Fibroblast of lung (primary cell): Measurements from ENCODE around the gene MAPK4. TPM values are rescaled to one million over a fixed set of nuclear protein-coding genes. Genes with fewer than 3 reads are reported as not detected.

Source experiments
- DNase-seq, 2 donors: peaks; one replicate each; pipeline versions ENCODE4 v3.0.0 to v3.0.0-alpha.2; 2010; ENCODE audit warnings: low read depth in 2 of 2
- H2AFZ ChIP-seq: 2 replicates; pipeline ENCODE4 v1.5.1; 2012; ENCODE audit warnings: low read length, control low read depth, inconsistent platforms
- H3K27ac ChIP-seq: 2 replicates; pipeline ENCODE4 v1.5.1; 2011; ENCODE audit warnings: low read length, control low read depth; ENCODE audit not compliant: insufficient read depth
- H3K27me3 ChIP-seq: 2 replicates; pipeline ENCODE4 v1.5.1; 2011; ENCODE audit warnings: mild to moderate bottlenecking, low read length; ENCODE audit not compliant: control insufficient read depth, insufficient read depth
- H3K36me3 ChIP-seq: 2 replicates; pipeline ENCODE4 v1.5.1; 2011; ENCODE audit warnings: low read length; ENCODE audit not compliant: control insufficient read depth, insufficient read depth
- H3K4me1 ChIP-seq: 2 replicates; pipeline ENCODE4 v1.5.1; 2011; ENCODE audit warnings: low read length; ENCODE audit not compliant: control insufficient read depth, insufficient read depth; ENCODE audit errors: extremely low read depth
- H3K4me2 ChIP-seq: 2 replicates; pipeline ENCODE4 v1.5.1; 2011; ENCODE audit warnings: low read length, control low read depth; ENCODE audit not compliant: insufficient read depth; ENCODE audit errors: extremely low read depth
- H3K4me3 ChIP-seq, 4 experiments: fragments of 200-600 bp in 1 of 4; sonication (generic) in 1 of 4; replicated peaks in 1 of 4; 2 replicates each; pipeline ENCODE4 v1.5.1; 2011 to 2016; ENCODE audit warnings: low read length in 4 of 4, low read depth in 3 of 4, mild to moderate bottlenecking in 3 of 4, control low read depth in 2 of 4, inconsistent platforms in 1 of 4, mixed read lengths in 1 of 4; ENCODE audit not compliant: insufficient read depth in 1 of 4; ENCODE audit errors: control extremely low read depth in 1 of 4
- H3K79me2 ChIP-seq: 2 replicates; pipeline ENCODE4 v1.5.1; 2012; ENCODE audit warnings: mild to moderate bottlenecking, low read length, inconsistent platforms; ENCODE audit not compliant: control insufficient read depth, insufficient read depth
- H3K9ac ChIP-seq: 2 replicates; pipeline ENCODE4 v1.5.1; 2011; ENCODE audit warnings: mild to moderate bottlenecking, low read length, control low read depth; ENCODE audit not compliant: insufficient read depth
- H3K9me3 ChIP-seq: 2 replicates; pipeline ENCODE4 v1.5.1; 2012; ENCODE audit warnings: low read depth, low read length; ENCODE audit not compliant: control insufficient read depth, insufficient read depth
- H4K20me1 ChIP-seq: 2 replicates; pipeline ENCODE4 v1.5.1; 2011; ENCODE audit warnings: low read length; ENCODE audit not compliant: control insufficient read depth, insufficient read depth; ENCODE audit errors: extremely low read depth
- CTCF ChIP-seq, 2 donors: IDR thresholded peaks in 1 of 2; conservative IDR thresholded peaks in 1 of 2; 1 replicate in 1 of 2; 2 replicates in 1 of 2; pipeline ENCODE4 v1.5.1; 2011 to 2012; ENCODE audit warnings: low read length in 2 of 2, control low read depth in 1 of 2, inconsistent platforms in 1 of 2, low read depth in 1 of 2, mild to moderate bottlenecking in 1 of 2
- EZH2 ChIP-seq: IDR thresholded peaks from 2 replicates; pipeline ENCODE4 v1.5.1; 2012; ENCODE audit warnings: low read length, control low read depth, mild to moderate bottlenecking; ENCODE audit errors: missing control alignments
- polyA plus RNA-seq, 2 donors: library from polyadenylated mRNA; depleted of rRNA in 1 of 2; stranded (reverse) in 1 of 2; unstranded in 1 of 2; fragments of >200 nt; gene quantifications; 2 replicates each; pipeline ENCODE4 v1.2.1, GENCODE V29; 2011 to 2012; ENCODE audit warnings: missing spikeins in 1 of 2
- total RNA-seq: library from RNA; depleted of rRNA; stranded (reverse); fragments of >200 nt; gene quantifications from 2 replicates; pipeline ENCODE4 v1.2.1, GENCODE V29; 2014

The MAPK4 gene
- total and polyA plus RNA-seq, 2 donors (not counting 1 experiment from before 2014, with no cell fraction given), result not detected

GRCh38 chr18:50644146-50644545 lies 84.3 kb downstream of the MAPK4 start:
- no peaks in the 10 kb centered on the region for H3K36me3 ChIP-seq
- no peak overlapping the region for H2AFZ ChIP-seq
- no peaks in the 10 kb centered on the region for H4K20me1 ChIP-seq
- no peaks in the 10 kb centered on the region for H3K9me3 ChIP-seq
- H3K9ac ChIP-seq, result no peak overlapping the region
- TF ChIP-seq CTCF (conservative IDR thresholded peaks at IDR 0.05 in 1 of 2, IDR thresholded peaks at IDR 0.05 in 1 of 2; ENCODE audit: low read depth in 1 of 2, low read length in 2 of 2) (no peak), EZH2 (no peak)
- H3K4me1 ChIP-seq, result no peaks in the 10 kb centered on the region
- no peaks in the 10 kb centered on the region for H3K79me2 ChIP-seq
- DNase-seq, result no peak
- no peak overlapping the region for H3K4me2 ChIP-seq
- no peak overlapping the region for H3K4me3 ChIP-seq
- H3K27ac ChIP-seq, result no peak overlapping the region
- no peaks in the 10 kb centered on the region for H3K27me3 ChIP-seq

DNA sequence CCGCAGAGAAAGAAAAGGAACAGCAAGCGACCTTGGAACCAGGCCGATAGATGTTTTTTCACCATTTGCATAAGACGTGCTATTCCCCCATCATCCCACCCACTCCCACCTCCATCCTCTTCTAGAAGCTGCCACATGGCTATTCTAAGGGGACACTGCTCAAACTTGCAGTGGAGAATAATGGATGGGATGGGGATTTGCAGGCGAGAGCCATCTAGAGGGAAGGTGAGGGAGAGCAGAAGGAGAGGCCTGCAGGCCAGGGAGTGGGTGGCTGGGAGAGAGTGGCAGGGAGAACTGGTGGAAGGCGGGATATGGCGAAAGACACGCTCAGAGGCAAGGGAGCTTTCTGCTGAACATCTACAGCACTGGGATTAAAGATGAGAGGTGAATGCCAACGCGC lies 84.9 kb downstream of the MAPK4 start:
- Histone ChIP-seq H3K79me2 (no peaks in the 10 kb centered on the region), H4K20me1 (no peaks in the 10 kb centered on the region), H3K9ac (no peak overlapping the region), H3K9me3 (no peaks in the 10 kb centered on the region), H3K27me3 (no peaks in the 10 kb centered on the region), H3K4me3 (no peak overlapping the region), H3K36me3 (no peaks in the 10 kb centered on the region), H3K4me1 (no peaks in the 10 kb centered on the region), H3K27ac (no peak overlapping the region), H2AFZ (no peak overlapping the region), H3K4me2 (no peak overlapping the region)
- no peak for TF ChIP-seq EZH2
- no peak for TF ChIP-seq CTCF (conservative IDR thresholded peaks at IDR 0.05 in 1 of 2, IDR thresholded peaks at IDR 0.05 in 1 of 2; ENCODE audit: low read depth in 1 of 2, low read length in 2 of 2)
- no peak for DNase-seq

- no peaks in the 10 kb centered on the region for H3K36me3 ChIP-seq
- H4K20me1 ChIP-seq, result no peaks in the 10 kb centered on the region
- H3K27me3 ChIP-seq, result no peaks in the 10 kb centered on the region
- no peak overlapping the region for H3K4me2 ChIP-seq
- no peak overlapping the region for H3K27ac ChIP-seq
- H3K4me3 ChIP-seq, result no peak overlapping the region
- H3K4me1 ChIP-seq, result no peaks in the 10 kb centered on the region
- TF ChIP-seq EZH2, result no peak
- TF ChIP-seq CTCF (conservative IDR thresholded peaks at IDR 0.05 in 1 of 2, IDR thresholded peaks at IDR 0.05 in 1 of 2; ENCODE audit: low read depth in 1 of 2, low read length in 2 of 2), result no peak
- H3K79me2 ChIP-seq, result no peaks in the 10 kb centered on the region
- H2AFZ ChIP-seq, result no peak overlapping the region
- no peaks in the 10 kb centered on the region for H3K9me3 ChIP-seq
- no peak overlapping the region for H3K9ac ChIP-seq
- DNase-seq, result no peak
Observed at GRCh38 chr18:50647237-50647636, 87.3 kb downstream of the MAPK4 start.
